OCI-LY1 (cell line): ENCODE measurements around the gene TEX26.

Experiments used
- EZH2 ChIP-seq: fragments of 200-600 bp; sonication (generic), shearing (Covaris generic); IDR thresholded peaks from 2 replicates; pipeline ENCODE4 v1.8.0; 2017; ENCODE audit warnings: borderline replicate concordance, mixed run types, mild to moderate bottlenecking, antibody characterized with exemption, low read length, moderate library complexity, mixed read lengths
- TF ChIP-seq, protein P1 (sequence below): fragments of 200-600 bp; sonication (generic), shearing (Covaris generic); IDR thresholded peaks from 2 replicates; pipeline ENCODE4 v1.5.1; 2017; ENCODE audit warnings: mild to moderate bottlenecking, antibody characterized with exemption, low read length, moderate library complexity, mixed read lengths

DNA sequence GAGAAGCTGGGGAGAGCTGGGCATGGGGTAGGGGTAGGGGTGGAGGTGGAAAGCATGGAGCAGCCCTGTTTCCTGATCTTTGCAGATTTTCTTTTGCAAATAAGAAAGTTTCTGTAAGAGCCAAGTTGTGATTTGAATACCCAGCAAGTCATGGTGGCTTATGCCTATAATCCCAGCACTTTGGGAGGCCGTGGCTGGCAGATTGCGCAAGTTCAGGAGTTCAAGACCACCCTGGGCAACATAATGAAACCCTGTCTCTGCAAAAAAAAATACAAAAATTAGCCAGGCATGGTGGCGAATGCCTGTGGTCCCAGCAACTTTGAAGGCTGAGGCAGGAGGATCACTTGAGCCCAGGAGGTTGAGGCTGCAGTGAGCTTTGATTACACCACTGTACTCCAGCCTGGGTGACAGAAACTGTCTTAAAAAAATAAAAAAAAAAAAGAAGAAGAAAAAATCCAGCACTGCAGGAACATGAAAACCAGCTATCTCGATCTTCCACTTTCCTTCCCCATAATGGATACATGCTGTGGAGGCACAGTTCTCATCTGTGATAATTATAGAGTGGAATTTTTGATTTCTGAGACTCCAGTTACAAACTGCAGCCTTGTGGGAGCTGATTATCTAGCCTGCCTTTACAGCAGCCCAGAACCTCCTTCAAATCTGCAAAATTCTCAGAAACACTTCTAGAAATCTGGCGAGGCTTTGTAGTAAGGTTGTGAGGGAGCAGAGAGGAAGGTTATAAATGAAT lies 12.1 kb upstream of the TEX26 start:
- TF ChIP-seq, protein P1, sequence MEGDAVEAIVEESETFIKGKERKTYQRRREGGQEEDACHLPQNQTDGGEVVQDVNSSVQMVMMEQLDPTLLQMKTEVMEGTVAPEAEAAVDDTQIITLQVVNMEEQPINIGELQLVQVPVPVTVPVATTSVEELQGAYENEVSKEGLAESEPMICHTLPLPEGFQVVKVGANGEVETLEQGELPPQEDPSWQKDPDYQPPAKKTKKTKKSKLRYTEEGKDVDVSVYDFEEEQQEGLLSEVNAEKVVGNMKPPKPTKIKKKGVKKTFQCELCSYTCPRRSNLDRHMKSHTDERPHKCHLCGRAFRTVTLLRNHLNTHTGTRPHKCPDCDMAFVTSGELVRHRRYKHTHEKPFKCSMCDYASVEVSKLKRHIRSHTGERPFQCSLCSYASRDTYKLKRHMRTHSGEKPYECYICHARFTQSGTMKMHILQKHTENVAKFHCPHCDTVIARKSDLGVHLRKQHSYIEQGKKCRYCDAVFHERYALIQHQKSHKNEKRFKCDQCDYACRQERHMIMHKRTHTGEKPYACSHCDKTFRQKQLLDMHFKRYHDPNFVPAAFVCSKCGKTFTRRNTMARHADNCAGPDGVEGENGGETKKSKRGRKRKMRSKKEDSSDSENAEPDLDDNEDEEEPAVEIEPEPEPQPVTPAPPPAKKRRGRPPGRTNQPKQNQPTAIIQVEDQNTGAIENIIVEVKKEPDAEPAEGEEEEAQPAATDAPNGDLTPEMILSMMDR: no peak
- TF ChIP-seq EZH2: no peak
